ENCODE results near the gene HHIPL2.

DNA sequence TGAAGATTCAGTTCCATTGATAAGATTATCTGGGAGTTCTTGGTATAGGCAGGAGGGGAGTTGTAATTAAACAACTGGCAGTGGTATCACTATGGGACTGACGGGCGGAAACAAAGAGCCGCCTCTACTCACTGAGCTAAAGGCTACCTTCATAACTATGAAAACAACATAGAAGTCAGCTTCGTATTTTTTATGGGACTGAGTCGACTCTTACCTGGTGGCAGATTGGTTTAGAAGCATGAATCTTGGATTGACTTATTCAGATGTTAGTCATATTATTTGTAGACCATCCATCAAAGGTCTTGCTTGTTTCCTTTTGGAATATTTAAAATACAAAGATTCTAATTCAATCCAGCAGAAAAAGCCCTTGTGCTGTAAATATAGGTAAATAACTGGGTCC, 6.3 kb upstream of the HHIPL2 start:
- TF ChIP-seq, protein P1, sequence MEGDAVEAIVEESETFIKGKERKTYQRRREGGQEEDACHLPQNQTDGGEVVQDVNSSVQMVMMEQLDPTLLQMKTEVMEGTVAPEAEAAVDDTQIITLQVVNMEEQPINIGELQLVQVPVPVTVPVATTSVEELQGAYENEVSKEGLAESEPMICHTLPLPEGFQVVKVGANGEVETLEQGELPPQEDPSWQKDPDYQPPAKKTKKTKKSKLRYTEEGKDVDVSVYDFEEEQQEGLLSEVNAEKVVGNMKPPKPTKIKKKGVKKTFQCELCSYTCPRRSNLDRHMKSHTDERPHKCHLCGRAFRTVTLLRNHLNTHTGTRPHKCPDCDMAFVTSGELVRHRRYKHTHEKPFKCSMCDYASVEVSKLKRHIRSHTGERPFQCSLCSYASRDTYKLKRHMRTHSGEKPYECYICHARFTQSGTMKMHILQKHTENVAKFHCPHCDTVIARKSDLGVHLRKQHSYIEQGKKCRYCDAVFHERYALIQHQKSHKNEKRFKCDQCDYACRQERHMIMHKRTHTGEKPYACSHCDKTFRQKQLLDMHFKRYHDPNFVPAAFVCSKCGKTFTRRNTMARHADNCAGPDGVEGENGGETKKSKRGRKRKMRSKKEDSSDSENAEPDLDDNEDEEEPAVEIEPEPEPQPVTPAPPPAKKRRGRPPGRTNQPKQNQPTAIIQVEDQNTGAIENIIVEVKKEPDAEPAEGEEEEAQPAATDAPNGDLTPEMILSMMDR (IDR thresholded peaks at IDR 0.05): no peak
- no peak for TF ChIP-seq POLR2A (IDR thresholded peaks at IDR 0.05; ENCODE audit: low read depth)
- no peak for TF ChIP-seq EP300 (IDR thresholded peaks at IDR 0.05)

Data from esophagus muscularis mucosa (tissue), 4 donors.